A673 (cell line): ENCODE results near the gene FHIP1B. TPM values are rescaled to one million over a fixed set of nuclear protein-coding genes. Genes with fewer than 3 reads are reported as not detected.

Experiments used
- BruUV-seq: library from RNA; stranded (reverse); fragments of 400-500 nt; replicated peaks from 2 replicates; lab custom pipeline; 2021; lab: Mats Ljungman, UMichigan
- CTCF ChIA-PET: fragments of 300-600 bp; sonication (Branson Sonifier 250); formaldehyde crosslinking; loops from one replicate; lab custom pipeline; 2022; ENCODE audit warnings: antibody characterized with exemption; lab: Charles Lee
- POLR2A ChIA-PET: fragments of 300-600 bp; sonication (Branson Sonifier 250); formaldehyde crosslinking; loops from one replicate; lab custom pipeline; 2022; ENCODE audit warnings: antibody characterized with exemption; ENCODE audit not compliant: low non-redundant PET; lab: Charles Lee
- DNase-seq: peaks from one replicate; pipeline ENCODE4 v3.0.0-alpha.2; 2015; ENCODE audit warnings: low spot score
- H3K27ac ChIP-seq: fragments of 200-600 bp; sonication (generic); 2 replicates; pipeline ENCODE4 v1.5.1; 2016; ENCODE audit warnings: mixed run types, low read depth, mild to moderate bottlenecking, mixed read lengths, antibody characterized with exemption, low read length; ENCODE audit not compliant: poor library complexity, severe bottlenecking
- H3K27me3 ChIP-seq: fragments of 200-600 bp; sonication (generic); replicated peaks from 2 replicates; pipeline ENCODE4 v1.6.1; 2017; ENCODE audit warnings: mixed run types, low read depth, mild to moderate bottlenecking, mixed read lengths, antibody characterized with exemption, low read length; ENCODE audit not compliant: insufficient read depth, poor library complexity
- H3K36me3 ChIP-seq: fragments of 200-600 bp; sonication (generic); 2 replicates; pipeline ENCODE4 v1.6.1; 2016; ENCODE audit warnings: mixed run types, mild to moderate bottlenecking, mixed read lengths, antibody characterized with exemption, low read length; ENCODE audit not compliant: insufficient read depth, poor library complexity, severe bottlenecking
- H3K4me1 ChIP-seq: fragments of 200-600 bp; sonication (generic); 2 replicates; pipeline ENCODE4 v1.6.1; 2017; ENCODE audit warnings: mixed run types, mild to moderate bottlenecking, mixed read lengths, antibody characterized with exemption, low read length; ENCODE audit not compliant: insufficient read depth, poor library complexity, severe bottlenecking
- H3K4me3 ChIP-seq: fragments of 200-600 bp; sonication (generic); 2 replicates; pipeline ENCODE4 v1.5.1; 2016; ENCODE audit warnings: low read depth, mixed run types, mild to moderate bottlenecking, mixed read lengths, low read length; ENCODE audit not compliant: poor library complexity, severe bottlenecking
- H3K9me3 ChIP-seq: fragments of 200-600 bp; sonication (generic); 2 replicates; pipeline ENCODE4 v1.6.1; 2016; ENCODE audit warnings: mixed run types, low read depth, mild to moderate bottlenecking, mixed read lengths, antibody characterized with exemption, low read length; ENCODE audit not compliant: poor library complexity, severe bottlenecking
- EZH2 ChIP-seq: fragments of 200-600 bp; sonication (generic); IDR thresholded peaks from 2 replicates; pipeline ENCODE4 v1.6.1; 2017; ENCODE audit warnings: borderline replicate concordance, low read depth, mild to moderate bottlenecking, mixed read lengths, antibody characterized with exemption, low read length; ENCODE audit not compliant: poor library complexity, severe bottlenecking
- intact Hi-C: fragments of 100-400 bp; cut with micrococcal nuclease; formaldehyde crosslinking; loops from one replicate; pipeline ENCODE4 v1.10.0; 2022; ENCODE audit not compliant: unreplicated experiment
- total RNA-seq: library from RNA; stranded (reverse); gene quantifications from 2 replicates; pipeline ENCODE4 v1.2.3, GENCODE V29; 2021
- TF ChIP-seq, protein P1 (sequence below): fragments of 300-800, 200-600 bp; sonication (generic); conservative IDR thresholded peaks from 2 replicates; pipeline ENCODE4 v1.5.1; 2017; ENCODE audit warnings: low read depth, mild to moderate bottlenecking, antibody characterized with exemption, low read length, moderate library complexity, mixed read lengths

Gene FHIP1B
- total RNA-seq, 1 experiment from 2014 or later: 18.6 TPM

GRCh38 chr11:6273188-6273587, 38.8 kb upstream of the FHIP1B start:
- ChIA-PET CTCF (no interaction called here), POLR2A (no interaction called here)
- Histone ChIP-seq H3K27me3 (no peaks in the 10 kb centered on the region), H3K27ac (no peak overlapping the region), H3K4me3 (no peak overlapping the region), H3K4me1 (no peaks in the 10 kb centered on the region), H3K9me3 (no peaks in the 10 kb centered on the region), H3K36me3 (no peaks in the 10 kb centered on the region)
- TF ChIP-seq EZH2: no peak
- TF ChIP-seq, protein P1, sequence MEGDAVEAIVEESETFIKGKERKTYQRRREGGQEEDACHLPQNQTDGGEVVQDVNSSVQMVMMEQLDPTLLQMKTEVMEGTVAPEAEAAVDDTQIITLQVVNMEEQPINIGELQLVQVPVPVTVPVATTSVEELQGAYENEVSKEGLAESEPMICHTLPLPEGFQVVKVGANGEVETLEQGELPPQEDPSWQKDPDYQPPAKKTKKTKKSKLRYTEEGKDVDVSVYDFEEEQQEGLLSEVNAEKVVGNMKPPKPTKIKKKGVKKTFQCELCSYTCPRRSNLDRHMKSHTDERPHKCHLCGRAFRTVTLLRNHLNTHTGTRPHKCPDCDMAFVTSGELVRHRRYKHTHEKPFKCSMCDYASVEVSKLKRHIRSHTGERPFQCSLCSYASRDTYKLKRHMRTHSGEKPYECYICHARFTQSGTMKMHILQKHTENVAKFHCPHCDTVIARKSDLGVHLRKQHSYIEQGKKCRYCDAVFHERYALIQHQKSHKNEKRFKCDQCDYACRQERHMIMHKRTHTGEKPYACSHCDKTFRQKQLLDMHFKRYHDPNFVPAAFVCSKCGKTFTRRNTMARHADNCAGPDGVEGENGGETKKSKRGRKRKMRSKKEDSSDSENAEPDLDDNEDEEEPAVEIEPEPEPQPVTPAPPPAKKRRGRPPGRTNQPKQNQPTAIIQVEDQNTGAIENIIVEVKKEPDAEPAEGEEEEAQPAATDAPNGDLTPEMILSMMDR: no peak
- intact Hi-C loops: no loop called here
- no peak for DNase-seq
- no TSS peak for BruUV-seq

DNA sequence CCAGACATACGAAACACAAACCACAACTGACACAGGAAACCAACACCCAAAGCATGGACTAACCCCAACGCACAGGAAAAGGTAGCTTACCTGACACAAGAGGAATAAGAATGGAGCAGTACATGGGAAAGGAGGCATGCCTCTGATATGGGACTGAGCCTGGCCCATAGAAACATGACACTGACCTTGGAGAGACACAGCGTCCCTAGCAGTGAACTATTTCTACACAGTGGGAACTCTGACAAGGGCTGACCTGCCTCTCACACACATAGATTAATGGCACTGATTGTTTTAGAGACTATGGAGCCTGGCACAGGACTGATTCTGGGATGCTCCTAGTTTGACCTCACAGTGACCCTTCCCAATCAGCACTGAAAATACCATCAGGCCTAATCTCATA, 37.2 kb upstream of the FHIP1B start:
- POLR2A ChIA-PET: no interaction called here
- intact Hi-C loops: no loop called here
- H3K4me1 ChIP-seq: no peaks in the 10 kb centered on the region
- no TSS peak for BruUV-seq
- TF ChIP-seq, protein P1: no peak
- no peak for TF ChIP-seq EZH2
- no peaks in the 10 kb centered on the region for H3K36me3 ChIP-seq
- no peak overlapping the region for H3K27ac ChIP-seq
- no peak overlapping the region for H3K4me3 ChIP-seq
- CTCF ChIA-PET: no interaction called here
- H3K9me3 ChIP-seq: no peaks in the 10 kb centered on the region
- no peaks in the 10 kb centered on the region for H3K27me3 ChIP-seq
- no peak for DNase-seq

GRCh38 chr11:6270584-6271246, 36.3 kb upstream of the FHIP1B start:
- TF ChIP-seq, protein P1: no peak
- no peak for TF ChIP-seq EZH2
- DNase-seq: no peak
- H3K27me3 ChIP-seq: no peaks in the 10 kb centered on the region
- no TSS peak for BruUV-seq
- intact Hi-C loops: no loop called here
- ChIA-PET POLR2A (no interaction called here), CTCF (no interaction called here)
- H3K4me3 ChIP-seq: no peak overlapping the region
- no peak overlapping the region for H3K27ac ChIP-seq
- no peaks in the 10 kb centered on the region for H3K4me1 ChIP-seq
- no peaks in the 10 kb centered on the region for H3K36me3 ChIP-seq
- no peaks in the 10 kb centered on the region for H3K9me3 ChIP-seq
